ENCODE measurements around the gene SERPINB10.

- TF ChIP-seq, protein P1, sequence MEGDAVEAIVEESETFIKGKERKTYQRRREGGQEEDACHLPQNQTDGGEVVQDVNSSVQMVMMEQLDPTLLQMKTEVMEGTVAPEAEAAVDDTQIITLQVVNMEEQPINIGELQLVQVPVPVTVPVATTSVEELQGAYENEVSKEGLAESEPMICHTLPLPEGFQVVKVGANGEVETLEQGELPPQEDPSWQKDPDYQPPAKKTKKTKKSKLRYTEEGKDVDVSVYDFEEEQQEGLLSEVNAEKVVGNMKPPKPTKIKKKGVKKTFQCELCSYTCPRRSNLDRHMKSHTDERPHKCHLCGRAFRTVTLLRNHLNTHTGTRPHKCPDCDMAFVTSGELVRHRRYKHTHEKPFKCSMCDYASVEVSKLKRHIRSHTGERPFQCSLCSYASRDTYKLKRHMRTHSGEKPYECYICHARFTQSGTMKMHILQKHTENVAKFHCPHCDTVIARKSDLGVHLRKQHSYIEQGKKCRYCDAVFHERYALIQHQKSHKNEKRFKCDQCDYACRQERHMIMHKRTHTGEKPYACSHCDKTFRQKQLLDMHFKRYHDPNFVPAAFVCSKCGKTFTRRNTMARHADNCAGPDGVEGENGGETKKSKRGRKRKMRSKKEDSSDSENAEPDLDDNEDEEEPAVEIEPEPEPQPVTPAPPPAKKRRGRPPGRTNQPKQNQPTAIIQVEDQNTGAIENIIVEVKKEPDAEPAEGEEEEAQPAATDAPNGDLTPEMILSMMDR (IDR thresholded peaks at IDR 0.05) = no peak
- TF ChIP-seq ZFX (IDR thresholded peaks at IDR 0.05; ENCODE audit: borderline replicate concordance) = no peak
Observed at GRCh38 chr18:63892566-63892965, 15.2 kb upstream of the SERPINB10 start.

All from 22Rv1 (cell line).